Measurements from ENCODE around the gene CDKN2D.
"Not testable (repeated sequence)": the region's sequence is repeated elsewhere in the genome, so short reads cannot be mapped to it uniquely, and the experiment has no call there.

The CDKN2D gene

DNA sequence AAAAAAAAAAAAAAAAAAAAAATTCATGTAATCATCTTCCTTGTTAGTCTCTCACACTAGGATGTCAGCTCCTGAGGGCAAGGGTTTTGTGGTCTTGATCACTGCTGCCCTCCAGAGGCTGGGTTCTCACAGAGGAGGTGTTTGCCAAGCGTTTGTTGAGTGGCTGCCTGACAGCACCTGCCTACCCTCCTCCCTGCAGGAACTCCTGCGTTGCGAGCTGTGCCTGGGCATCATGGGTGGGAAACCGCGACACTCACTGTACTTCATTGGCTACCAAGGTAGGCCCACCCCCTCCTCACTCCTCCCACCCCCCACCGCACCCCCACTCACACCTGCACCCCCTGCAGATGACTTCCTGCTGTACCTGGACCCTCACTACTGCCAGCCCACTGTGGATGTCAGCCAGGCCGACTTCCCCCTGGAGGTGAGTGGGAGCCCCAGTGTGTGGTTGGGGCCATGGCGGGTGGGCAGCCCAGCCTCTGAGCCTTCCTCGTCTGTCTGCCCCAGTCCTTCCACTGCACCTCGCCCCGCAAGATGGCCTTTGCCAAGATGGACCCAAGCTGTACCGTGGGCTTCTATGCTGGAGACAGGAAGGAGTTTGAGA, 17.0 kb downstream of the CDKN2D start:
- peak; percentile 28 for DNase-seq (ENCODE audit: low read depth)

GRCh38 chr19:10551006-10551405, 17.8 kb downstream of the CDKN2D start:
- not testable (repeated sequence) for DNase-seq (ENCODE audit: low read depth)

DNA sequence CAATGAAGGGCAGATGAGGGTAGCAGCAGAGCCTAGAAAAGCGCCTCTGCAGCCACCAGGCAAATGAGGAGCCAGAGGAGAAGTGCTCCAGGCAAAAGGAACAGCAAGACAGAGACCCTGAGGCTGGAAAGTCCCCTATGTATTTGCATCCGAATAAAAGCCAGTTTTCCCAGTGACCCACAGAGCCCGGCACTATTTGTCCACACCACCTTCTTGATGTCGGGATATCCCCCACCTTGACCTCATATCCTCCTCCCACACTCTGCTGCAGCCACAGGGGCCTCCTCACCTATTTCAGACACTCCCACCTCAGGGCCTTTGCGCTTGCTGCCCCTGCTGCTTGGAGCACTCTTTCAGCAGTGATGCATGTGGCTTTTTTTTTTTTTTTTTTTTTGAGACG, 18.4 kb downstream of the CDKN2D start:
- DNase-seq (ENCODE audit: low read depth), result no peak

DNA sequence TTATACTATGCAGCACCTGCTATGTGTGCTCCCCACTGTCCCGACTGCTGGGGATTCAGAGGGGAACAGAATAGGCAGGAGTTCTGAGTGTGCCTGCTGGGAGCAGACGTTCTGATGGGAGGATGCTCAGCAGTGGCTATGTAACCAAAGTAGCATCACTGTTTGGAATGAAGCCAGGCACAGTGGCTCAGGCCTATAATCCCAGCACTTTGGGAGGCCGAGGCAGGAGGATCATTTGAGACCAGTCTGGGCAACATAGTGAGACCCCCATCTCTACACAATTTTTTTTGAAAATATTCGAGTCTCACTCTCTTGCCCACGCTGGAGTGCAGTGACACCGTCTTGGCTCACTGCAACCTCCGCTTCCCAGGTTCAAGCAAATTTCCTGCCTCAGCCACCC, 19.0 kb downstream of the CDKN2D start:
- DNase-seq (ENCODE audit: low read depth), result no peak

DNA sequence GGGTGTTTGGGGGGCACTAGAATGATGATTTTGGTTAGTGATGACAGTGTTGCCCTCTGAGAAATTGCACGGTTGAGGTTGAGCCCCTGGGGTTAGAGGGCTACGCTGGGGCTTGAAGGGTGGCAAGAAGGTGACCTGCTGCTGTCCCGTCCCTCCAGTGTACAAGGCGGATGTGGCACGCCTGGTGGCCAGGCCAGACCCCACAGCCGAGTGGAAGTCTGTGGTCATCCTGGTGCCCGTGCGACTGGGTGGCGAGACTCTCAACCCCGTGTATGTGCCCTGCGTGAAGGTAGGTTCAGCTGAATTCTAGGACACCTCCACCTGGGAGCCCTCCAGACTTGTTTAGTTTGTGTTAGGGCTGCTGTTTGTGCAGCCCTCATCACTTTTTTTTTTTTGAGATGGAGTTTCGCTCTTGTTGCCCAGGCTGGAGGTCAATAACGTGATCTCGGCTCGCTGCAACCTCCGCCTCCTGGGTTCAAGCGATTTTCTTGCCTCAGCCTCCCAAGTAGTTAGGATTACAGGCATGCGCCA, 20.0 kb downstream of the CDKN2D start:
- no peak for DNase-seq (ENCODE audit: low read depth)

DNA sequence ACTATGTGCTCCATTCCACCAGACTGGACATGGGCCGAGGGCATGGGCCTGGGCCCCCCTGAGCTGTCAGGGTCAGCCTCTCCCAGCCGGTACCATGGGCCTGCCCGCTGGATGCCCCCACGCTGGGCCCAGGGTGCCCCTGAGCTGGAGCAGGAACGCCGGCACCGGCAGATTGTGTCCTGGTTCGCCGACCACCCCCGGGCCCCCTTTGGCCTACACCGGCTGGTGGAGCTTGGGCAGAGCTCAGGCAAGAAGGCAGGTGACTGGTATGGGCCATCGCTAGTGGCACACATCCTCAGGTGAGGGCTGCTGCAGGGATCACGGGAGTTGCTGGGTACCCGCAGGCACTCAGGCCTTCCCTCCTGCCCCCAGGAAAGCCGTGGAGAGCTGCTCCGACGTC, 22.0 kb downstream of the CDKN2D start:
- no peak for DNase-seq (ENCODE audit: low read depth)

GRCh38 chr19:10544753-10545251, 24.0 kb downstream of the CDKN2D start:
- no peak for DNase-seq (ENCODE audit: low read depth)

- DNase-seq (ENCODE audit: low read depth), result no peak
Observed at GRCh38 chr19:10544242-10544752, 24.5 kb downstream of the CDKN2D start.

DNA sequence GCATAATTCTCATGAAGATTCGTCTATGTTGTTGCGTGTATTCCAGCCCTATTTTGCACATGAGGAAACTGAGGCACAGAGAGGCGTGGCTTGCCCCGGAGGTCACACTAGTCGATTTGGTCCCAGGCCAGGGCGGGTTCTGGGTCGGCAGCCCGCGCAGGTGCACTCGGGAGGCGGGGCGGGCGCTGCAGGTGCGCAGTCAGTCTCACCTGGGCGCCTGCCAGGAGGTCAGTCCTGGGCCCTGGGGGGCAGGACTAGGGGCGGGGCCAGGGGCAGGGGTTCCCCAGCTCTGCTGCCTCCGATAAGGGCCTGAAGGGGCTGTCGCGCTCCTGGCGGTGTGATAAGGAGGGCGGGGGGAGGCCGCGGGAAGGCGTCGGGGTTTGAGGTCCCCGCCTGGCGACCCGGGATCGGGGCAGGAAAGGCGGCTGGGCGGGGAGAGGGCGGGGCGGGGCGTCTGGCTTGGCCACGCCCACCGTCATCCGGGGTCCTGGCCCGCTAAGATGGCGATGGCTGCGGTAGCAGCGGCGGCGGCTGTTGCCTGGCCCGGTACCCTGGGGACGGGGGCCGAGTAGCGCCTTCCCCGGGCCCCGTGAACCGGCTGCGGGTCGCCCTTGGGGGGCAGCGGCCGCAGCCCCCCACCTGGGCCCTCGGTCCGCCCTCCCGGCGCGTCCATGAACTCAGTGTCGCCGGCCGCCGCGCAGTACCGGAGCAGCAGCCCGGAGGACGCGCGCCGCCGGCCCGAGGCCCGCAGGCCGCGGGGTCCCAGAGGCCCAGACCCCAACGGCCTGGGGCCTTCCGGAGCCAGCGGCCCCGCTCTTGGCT, 25.1 kb downstream of the CDKN2D start, which contains the start of gene ATG4D:
ATG4D (plus strand) TSS at position 485 of the 822 bp plus-strand sequence; CDS start at position 672, 187 bp downstream.
- DNase-seq (ENCODE audit: low read depth), result peak; percentile 54

GRCh38 chr19:10543059-10543419, 25.7 kb downstream of the CDKN2D start:
- DNase-seq (ENCODE audit: low read depth), result no peak

- not testable (repeated sequence) for DNase-seq (ENCODE audit: low read depth)
Observed at GRCh38 chr19:10539016-10539415, 29.8 kb downstream of the CDKN2D start.

DNA sequence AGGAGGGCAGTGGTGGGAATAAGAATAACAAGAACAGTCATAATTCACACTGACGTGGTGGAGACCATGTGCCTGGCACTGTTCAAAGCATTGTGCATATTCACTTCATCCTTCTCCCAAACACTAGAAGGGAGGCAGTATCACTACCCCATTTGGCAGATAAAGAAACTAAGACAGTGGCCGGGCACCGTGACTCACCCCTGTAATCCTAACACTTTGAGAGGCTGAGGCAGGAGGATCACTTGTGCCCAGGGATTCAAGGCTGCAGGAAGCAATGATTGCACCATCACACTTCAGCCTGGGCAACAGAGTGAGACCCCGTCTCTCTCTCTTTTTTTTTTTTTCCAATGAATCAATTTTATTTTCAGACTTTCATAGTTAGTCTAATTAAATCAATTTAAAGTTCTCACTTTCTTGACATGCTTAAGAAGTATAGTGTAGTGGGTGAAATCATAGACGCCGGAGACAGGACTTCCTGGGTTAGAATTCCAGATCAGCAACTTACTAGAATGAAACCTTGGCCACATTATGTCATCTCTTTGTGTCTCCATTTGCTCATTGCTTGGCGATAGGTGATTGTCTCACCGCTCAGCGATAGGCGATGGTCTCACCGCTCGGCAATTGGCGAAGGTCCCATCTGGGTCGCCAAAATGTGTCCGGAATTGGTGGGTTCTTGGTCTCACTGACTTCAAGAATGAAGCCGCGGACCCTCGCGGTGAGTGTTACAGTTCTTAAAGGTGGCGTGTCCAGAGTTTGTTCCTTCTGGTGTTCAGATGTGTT, 30.4 kb downstream of the CDKN2D start:
- no peak for DNase-seq (ENCODE audit: low read depth)

DNA sequence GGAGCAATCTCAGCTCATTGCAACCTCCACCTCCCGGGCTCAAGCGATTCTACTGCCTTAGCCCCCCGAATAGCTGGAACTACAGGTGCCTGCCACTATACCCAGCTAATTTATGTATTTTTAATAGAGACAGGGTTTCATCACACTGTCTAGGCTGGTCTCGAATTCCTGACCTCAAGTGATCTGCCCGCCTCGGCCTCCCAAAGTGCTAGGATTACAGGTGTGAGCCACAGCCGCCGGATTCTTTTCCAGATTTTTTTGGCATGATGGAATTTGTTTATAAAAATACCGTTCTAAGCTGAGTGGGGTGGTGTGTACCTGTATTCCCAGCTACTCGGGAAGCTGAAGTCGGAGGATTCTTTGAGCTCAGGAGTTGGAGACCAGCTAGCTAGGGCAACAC, 31.1 kb downstream of the CDKN2D start:
- no peak for DNase-seq (ENCODE audit: low read depth)

DNA sequence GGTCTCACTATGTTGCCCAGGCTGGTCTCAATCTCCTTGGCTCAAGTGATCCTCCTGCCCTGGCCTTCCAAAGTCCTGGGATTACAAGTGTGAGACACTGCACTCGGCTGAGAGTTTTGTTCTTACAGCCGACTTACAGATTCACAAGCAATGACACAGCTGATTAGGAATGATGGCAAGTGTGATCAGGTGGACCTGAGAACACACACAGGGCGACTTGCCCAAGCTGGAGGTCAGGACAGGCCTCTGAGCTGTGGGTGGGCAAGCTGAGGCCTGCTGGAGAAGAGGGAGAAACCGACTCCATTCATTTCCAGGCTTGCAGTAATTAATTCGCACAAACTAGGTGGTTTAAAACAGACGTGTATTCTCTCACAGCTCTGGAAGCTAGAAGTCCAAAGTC, 33.2 kb downstream of the CDKN2D start:
- DNase-seq (ENCODE audit: low read depth), result peak; percentile 39

GRCh38 chr19:10533646-10534386, 35.0 kb downstream of the CDKN2D start:
- DNase-seq (ENCODE audit: low read depth), result peak; percentile 94

DNA sequence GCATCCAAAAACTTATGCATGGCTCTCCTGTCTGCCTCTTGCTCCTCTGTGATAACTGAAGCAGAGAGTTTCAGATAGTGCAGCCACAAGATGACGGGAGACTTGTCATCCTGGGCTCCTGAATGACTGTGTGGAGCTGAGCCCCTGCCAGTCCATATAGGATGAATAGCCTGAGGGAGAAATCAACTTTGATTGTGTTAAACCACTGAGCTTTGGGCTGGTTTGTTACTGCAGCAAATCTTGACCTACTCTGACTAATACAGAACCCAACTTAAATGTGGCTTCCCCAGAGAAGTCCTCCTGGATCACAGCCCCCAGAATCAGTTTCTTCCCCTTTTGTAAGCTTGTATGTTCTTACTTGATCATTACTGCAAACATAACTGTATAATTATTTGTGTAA, 36.3 kb downstream of the CDKN2D start:
- DNase-seq (ENCODE audit: low read depth), result no peak

- not testable (repeated sequence) for DNase-seq (ENCODE audit: low read depth)
Observed at GRCh38 chr19:10526887-10527286, 41.9 kb downstream of the CDKN2D start.

- no peak for DNase-seq (ENCODE audit: low read depth)
Observed at GRCh38 chr19:10525636-10526035, 43.1 kb downstream of the CDKN2D start.

DNA sequence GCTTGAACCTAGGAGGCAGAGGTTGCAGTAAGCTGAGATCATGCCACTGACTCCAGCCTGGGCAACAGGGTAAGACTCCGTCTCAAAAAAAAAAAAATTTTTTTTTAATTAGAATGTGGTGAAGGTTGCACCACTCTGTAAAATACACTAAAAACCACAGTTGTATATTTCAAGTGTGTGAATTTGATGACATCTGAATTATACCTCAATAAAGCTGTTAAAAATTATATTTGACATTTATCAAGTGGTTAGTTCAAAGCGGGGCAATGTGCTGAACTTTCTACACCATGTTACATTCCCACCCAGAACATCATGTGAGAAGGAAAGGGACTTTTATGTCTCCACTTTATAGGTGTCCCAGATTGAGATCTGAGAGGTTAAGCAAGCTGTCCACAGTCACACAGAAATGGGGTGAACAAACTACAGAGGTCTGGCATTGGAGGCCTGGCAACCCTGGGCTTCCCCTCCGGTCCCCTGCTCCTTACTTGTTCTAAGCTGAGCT, 45.6 kb downstream of the CDKN2D start:
- DNase-seq (ENCODE audit: low read depth), result no peak

DNA sequence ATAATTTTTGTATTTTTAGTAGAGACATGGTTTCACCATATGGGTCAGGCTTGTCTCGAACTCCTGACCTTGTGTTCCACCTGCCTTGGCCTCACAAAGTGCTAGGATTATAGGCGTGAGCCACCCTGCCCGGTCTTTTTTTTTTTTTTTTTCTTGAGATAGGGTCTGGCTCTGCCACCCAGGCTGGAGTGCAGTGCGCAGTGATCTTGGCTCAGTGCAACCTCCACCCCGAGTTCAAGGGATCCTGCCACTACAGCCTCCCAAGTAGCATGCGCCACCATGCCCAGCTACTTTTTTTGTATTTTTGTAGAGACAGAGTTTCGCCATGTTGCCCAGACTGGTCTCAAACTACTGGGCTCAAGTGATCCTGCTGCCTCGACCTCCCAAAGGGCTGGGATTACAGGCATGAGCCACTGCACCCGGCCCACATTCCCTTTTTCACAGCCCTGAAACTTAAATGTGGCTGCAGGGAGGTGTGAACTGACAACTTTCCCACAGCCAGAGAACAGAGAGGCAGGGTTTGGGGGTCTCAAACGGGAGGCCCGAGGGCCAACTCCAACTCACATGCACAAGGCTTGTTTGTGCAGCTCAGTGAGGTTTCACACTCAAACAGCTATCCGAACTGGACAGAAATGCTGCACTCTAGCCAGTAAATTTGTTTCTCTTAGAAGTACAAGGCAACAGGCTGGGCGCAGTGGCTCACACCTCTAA, 47.2 kb downstream of the CDKN2D start:
- DNase-seq (ENCODE audit: low read depth), result no peak

All from iris pigment epithelial cell (primary cell).